SU-DHL-6 (cell line): ENCODE results near the gene ZFAND6.

ENCODE experiments used
- CTCF ChIP-seq: fragments of 200-600 bp; sonication (generic); IDR thresholded peaks from one replicate; pipeline ENCODE4 v1.5.1; 2017; ENCODE audit warnings: antibody characterized with exemption, mild to moderate bottlenecking, low read length, moderate library complexity; ENCODE audit not compliant: insufficient read depth, poor library complexity, severe bottlenecking
- EZH2phosphoT487 ChIP-seq: fragments of 200-600 bp; sonication (generic), shearing (Covaris generic); conservative IDR thresholded peaks from 2 replicates; pipeline ENCODE4 v1.6.1; 2018; ENCODE audit warnings: mild to moderate bottlenecking, antibody characterized with exemption, low read length, moderate library complexity, mixed read lengths

DNA sequence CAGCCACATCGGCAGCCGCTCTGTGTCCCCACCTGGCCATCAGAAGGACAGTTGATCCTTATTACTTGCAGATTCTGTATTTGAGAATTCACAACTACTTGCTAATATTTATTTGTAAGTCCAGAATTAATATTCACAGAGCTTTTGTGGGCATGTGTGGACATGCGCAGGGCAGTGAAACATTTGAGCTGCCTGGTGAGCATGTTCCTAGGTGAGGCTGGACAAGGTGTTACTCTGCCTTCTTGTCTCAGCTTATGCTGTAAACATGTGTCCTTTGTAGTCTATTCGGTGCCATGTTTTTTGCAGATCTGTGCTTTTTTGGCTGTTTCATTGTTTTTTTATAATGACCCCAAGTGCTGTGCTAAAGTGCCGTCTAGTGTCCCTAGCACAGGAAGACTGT lies 108.9 kb downstream of the ZFAND6 start:
- TF ChIP-seq CTCF (no peak), EZH2phosphoT487 (no peak)
